ENCODE data around the gene NXF1.
"Not testable (repeated sequence)": the region's sequence is repeated elsewhere in the genome, so short reads cannot be mapped to it uniquely, and the experiment has no call there.

Gene NXF1

DNA sequence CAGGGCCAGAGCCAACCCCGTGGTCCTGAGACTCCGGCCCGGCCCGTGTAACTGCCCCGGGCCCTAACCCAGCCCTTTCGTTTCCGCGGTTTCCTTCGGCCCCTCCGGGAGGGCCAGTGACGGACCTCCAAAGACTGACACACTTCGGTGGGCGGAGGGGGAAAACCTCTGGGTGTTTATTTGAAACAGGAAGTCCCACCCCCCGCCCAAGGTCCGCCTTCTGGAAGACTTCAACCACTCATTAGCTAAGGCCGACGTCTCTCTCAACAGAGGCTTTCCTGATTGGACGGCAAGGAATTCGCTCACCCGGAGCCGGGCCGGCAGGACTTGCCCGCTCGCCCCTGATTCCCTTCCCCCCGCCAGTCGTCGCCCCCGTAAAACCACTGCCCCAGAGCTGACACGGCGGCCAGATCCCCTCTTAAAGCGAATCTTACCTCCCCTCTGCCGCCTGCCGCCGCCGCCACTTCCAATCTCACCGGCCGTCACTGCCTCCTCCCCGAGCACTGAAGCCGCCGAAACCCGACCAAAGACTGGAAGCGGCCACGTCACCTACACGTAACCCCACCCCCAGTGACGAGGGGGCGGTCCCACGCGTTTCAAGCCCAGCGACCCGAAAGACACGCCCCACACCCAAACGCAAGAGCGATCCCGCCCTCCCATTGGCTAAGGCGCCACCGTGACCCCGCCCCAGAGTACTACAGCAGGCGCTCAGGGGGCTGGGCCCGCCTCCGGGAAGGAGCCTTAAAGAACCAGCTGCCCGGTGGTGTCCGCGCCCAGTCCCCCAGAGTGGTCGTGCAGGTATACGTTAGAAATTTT is 26.5 kb upstream of the NXF1 start, which contains the start of gene STX5:
STX5 (minus strand) TSS at position 532 of the 816 bp plus-strand sequence. CDS start 808 bp downstream, outside the sequence.
- DNase-seq: peak; percentile 89

- DNase-seq: no peak
Observed at GRCh38 chr11:62830904-62831519, 25.8 kb upstream of the NXF1 start.

- DNase-seq: not testable (repeated sequence)
Observed at GRCh38 chr11:62828130-62828529, 22.9 kb upstream of the NXF1 start.

DNA sequence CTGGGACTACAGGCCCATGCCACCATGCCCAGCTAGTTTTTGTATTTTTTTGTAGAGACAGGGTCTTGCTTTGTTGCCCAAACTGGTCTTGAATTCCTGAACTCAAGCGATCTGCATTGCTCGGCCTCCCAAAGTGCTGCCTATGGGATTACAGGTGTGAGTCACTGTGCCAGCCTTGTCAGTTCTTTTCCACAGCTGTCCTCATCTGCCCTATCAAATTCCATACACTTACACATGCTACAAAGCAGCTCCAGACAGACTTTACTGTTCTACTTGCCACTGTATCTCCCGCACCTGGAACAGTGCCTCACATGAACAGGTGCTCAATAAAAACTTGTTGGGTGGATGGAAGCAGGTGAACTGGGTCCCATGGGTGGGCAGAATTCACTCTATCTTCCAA is 18.4 kb upstream of the NXF1 start:
- no peak for DNase-seq

DNA sequence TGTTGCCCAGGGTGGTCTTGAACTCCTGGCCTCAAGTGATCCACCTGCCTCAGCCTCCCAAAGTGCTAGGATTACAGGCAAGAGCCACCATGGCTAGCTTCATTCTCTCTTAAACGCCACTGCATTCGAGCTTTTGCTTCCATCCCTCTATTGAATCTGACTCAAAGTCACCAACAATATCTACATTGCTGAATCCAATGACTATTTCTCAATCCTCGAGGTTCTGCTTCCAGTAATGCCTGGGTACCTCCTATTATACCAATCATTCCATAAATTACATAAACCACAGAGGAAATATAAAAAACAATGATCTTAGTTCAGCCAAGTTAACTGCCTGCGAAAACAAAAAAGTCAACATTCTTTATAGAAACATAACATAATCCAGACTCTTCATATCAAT is 11.9 kb upstream of the NXF1 start:
- DNase-seq: no peak

GRCh38 chr11:62816557-62816956 is 11.3 kb upstream of the NXF1 start:
- no peak for DNase-seq

DNA sequence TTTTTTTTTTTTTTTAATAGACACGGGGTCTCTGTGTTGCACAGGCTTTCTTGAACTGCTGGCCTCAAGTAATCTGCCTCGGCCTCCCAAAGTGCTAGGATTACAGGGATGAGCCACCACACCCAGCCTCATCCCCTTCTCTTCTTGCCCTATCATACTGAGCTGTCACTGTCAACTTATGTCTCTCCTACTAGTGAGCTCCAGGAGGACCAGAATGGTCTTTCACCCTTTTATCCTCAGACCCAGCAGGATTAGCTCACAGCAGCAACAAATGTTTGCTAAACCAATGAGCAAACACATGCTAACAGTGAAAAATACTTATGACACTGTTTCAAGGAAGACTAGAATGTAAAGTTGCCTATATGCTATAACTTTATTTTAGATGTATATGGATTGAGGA is 6.4 kb upstream of the NXF1 start:
- DNase-seq: no peak

DNA sequence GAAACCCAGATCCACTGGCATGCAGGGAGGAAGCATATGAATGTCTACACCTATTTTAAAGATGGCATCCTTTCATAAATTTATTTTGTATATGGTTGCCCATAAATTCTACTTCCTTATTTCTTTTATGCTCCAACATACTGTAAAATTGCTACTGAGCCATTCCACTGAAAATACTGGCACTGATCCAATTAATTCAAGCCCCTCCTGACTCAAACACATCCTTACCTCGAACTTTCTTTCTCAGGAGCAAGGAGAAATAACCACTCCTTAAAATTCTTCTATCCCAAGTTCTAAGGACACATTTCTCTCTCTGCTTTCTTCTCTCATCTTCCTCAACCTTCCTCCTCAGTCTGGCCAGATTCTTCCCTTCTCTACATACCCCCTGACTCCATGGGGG is 5.5 kb upstream of the NXF1 start:
- no peak for DNase-seq

GRCh38 chr11:62806611-62807121 is 1.4 kb upstream of the NXF1 start:
- DNase-seq: no peak

DNA sequence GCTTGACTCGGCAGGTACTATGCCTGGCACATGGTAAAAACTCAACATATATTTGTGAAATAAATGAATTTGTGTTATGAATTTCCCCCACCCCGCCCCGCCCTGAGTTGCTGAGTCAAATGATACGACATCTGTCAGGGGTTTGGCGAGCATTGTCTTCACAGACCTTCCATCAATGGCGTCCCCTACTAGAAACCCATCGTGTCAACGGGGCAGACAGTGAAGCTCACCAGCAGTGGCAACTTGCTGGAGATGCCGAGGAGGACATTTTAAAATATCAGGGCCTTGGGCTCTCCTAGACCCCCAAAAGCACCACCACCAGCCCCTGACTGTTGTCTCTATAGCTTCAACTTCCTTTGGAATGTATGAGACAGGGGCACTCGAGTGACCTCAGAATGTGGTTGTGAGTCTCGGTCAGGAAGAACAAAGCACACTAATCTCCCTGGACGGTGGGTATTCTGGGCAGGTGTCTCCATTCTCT is 761 bp upstream of the NXF1 start:
- no peak for DNase-seq

- no peak for DNase-seq
Observed at GRCh38 chr11:62804310-62805075, 747 bp downstream of the NXF1 start.

DNA sequence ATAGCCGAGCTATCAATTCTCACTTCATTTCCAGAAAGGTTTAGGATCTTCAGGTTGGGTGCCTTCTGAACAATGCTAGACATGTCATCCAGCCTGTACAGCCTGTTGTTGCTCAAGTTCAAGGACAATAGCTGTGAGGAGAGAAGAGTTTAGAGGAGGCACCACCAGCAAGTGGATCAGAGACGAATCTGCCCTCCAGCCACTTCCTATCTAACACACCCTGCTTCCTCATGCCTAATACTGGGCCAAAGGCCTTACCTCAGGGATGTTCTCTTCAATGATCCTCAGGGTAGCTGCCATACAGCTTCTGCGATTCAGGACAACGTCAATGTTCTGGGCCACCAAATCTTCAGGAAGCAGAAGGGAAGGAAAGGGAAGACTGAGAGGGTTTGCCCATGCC is 4.2 kb downstream of the NXF1 start:
- DNase-seq: no peak

- no peak for DNase-seq
Observed at GRCh38 chr11:62799486-62799885, 5.8 kb downstream of the NXF1 start.

DNA sequence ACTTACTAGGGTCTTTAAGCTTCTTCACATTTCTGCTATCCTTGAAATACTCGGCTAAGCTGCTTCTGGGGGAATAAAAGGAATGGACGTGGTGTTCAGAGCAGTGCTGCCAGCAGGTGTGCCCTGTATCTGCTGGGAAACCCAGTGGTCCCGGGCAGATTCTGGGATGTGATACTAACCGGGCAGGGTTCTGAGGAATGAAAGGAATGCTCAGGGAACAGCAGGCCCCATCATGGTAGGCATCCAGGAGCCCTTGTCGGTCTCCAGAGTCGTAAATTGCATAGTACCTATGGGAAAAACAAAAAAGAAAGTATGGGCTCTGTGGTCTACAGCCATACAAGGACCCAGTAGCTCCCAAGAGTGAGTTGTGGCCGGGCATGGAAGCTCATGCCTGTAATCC is 9.0 kb downstream of the NXF1 start:
- DNase-seq: no peak

DNA sequence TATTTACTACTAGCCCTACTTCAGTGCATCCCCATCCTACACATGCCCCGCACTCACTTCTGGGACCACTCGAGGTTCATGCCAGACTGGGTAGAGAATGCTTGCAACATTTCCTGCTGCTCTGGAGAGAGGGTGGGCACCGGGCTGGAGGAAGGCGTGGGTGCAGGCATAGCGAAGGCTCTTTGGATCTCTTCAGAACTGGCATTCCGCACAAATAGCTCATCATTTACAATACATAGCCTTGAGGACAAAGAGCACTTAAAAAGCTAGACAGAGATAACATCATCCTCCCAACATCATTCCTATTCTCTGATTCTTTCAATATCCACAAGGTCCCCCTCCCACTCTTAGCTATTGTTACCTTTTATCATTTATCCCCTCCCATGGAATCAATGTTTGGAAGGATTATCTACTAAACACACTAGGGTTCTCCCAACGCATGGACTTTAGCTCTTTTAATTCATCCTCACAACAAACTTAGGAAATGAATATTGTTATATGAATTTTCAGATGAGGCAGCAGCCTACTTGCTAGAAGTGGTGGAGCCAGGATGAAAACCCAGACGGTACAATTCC is 11.0 kb downstream of the NXF1 start:
- no peak for DNase-seq

DNA sequence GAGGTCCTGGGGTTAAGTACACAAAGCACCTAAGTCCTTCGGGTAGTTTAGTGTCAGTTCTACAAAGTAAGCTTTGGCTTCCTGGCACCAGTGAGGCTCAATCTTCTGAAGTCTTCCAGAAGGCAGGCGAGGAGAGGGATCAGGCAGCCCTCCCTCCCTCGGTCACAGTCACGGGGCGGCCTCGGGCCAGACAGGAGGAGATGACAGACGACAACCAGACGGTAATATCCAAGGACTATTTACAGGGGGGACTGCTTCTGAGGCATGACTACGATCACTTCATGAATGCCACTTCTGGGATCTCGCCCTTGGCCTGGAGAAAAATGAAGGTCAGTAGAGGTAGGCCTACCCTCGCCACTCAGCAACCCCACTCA is 13.1 kb downstream of the NXF1 start:
- DNase-seq: no peak

GRCh38 chr11:62791501-62792201 is 13.6 kb downstream of the NXF1 start, which contains the start of gene TMEM223:
TMEM223 (minus strand) TSS chr11:62792006; CDS start chr11:62791994, 12 bp downstream.
- peak; percentile 43 for DNase-seq

GRCh38 chr11:62789576-62789975 is 15.7 kb downstream of the NXF1 start:
- no peak for DNase-seq

- DNase-seq: no peak
Observed at GRCh38 chr11:62788991-62789390, 16.2 kb downstream of the NXF1 start.

GRCh38 chr11:62787005-62787759 is 18.1 kb downstream of the NXF1 start, which contains the start of gene TMEM179B:
TMEM179B (plus strand) TSS chr11:62787402; CDS start chr11:62787432, 30 bp downstream.
- peak; percentile 90 for DNase-seq

- peak; percentile 50 for DNase-seq
Observed at GRCh38 chr11:62786318-62787004, 18.8 kb downstream of the NXF1 start.
